Osteocyte (in vitro differentiated cells): ENCODE results near the gene NIPSNAP2. TPM values are rescaled to one million over a fixed set of nuclear protein-coding genes. Genes with fewer than 3 reads are reported as not detected.
A peak's percentile ranks its signal among the peaks of the same experiment; 100 is the strongest.
"Not testable (repeated sequence)": the region's sequence is repeated elsewhere in the genome, so short reads cannot be mapped to it uniquely, and the experiment has no call there.

Experiments used
- DNase-seq: peaks from one replicate; pipeline ENCODE4 v3.0.0; 2021; ENCODE audit warnings: mixed read lengths; ENCODE audit not compliant: unreplicated experiment; ENCODE audit errors: extremely low spot score
- H3K27ac Mint-ChIP-seq: one replicate; pipeline ENCODE4 v1.8.0; 2021; ENCODE audit warnings: mild to moderate bottlenecking, mixed read lengths; ENCODE audit not compliant: unreplicated experiment
- H3K27me3 Mint-ChIP-seq: one replicate; pipeline ENCODE4 v1.8.0; 2021; ENCODE audit warnings: mixed read lengths; ENCODE audit not compliant: unreplicated experiment
- H3K36me3 Mint-ChIP-seq: one replicate; pipeline ENCODE4 v1.8.0; 2021; ENCODE audit warnings: mixed read lengths; ENCODE audit not compliant: unreplicated experiment
- H3K4me1 Mint-ChIP-seq: one replicate; pipeline ENCODE4 v1.8.0; 2021; ENCODE audit warnings: mixed read lengths; ENCODE audit not compliant: unreplicated experiment
- H3K4me3 Mint-ChIP-seq: one replicate; pipeline ENCODE4 v1.8.0; 2021; ENCODE audit warnings: mild to moderate bottlenecking, moderate library complexity, mixed read lengths; ENCODE audit not compliant: unreplicated experiment
- H3K9me3 Mint-ChIP-seq: one replicate; pipeline ENCODE4 v1.8.0; 2021; ENCODE audit warnings: mixed read lengths; ENCODE audit not compliant: unreplicated experiment
- total RNA-seq: library from RNA; stranded (reverse); gene quantifications from 2 replicates; pipeline ENCODE4 v1.2.1, GENCODE V29; 2021
- TF ChIP-seq, protein P1 (sequence below): fragments of 200-600 bp; sonication (generic); IDR thresholded peaks from 2 replicates; pipeline ENCODE4 v1.5.0; 2021; ENCODE audit warnings: antibody characterized with exemption, mild to moderate bottlenecking, moderate library complexity

NIPSNAP2 gene
- total RNA-seq, 1 donor from 2014 or later = 52.9 TPM

DNA sequence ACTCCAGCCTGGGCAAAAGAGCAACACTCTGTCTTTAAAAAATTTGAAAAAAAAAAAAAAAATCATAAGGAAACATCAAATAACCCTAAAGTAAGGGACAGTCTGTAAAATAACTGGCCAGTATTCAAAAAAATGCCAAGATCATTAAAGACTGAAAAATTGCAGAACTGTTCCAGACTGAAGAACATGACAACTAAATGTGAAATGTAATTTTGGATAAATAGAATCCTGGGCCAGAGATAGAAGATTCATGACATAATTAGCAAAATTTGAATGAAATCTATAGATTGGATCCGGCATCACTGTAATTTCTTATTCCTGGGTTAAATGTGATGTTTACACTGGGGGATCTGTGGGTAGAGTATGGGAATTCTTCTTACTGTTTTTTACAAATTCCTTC is 83.9 kb downstream of the NIPSNAP2 start:
- DNase-seq = no peak
- Mint-ChIP-seq H3K4me3 (no peak overlapping the region), H3K4me1 (peaks cover 35% of the 10 kb centered on the region), H3K9me3 (no peaks in the 10 kb centered on the region), H3K36me3 (no peaks in the 10 kb centered on the region), H3K27ac (peak overlapping the region; percentile 64), H3K27me3 (no peaks in the 10 kb centered on the region)
- TF ChIP-seq, protein P1, sequence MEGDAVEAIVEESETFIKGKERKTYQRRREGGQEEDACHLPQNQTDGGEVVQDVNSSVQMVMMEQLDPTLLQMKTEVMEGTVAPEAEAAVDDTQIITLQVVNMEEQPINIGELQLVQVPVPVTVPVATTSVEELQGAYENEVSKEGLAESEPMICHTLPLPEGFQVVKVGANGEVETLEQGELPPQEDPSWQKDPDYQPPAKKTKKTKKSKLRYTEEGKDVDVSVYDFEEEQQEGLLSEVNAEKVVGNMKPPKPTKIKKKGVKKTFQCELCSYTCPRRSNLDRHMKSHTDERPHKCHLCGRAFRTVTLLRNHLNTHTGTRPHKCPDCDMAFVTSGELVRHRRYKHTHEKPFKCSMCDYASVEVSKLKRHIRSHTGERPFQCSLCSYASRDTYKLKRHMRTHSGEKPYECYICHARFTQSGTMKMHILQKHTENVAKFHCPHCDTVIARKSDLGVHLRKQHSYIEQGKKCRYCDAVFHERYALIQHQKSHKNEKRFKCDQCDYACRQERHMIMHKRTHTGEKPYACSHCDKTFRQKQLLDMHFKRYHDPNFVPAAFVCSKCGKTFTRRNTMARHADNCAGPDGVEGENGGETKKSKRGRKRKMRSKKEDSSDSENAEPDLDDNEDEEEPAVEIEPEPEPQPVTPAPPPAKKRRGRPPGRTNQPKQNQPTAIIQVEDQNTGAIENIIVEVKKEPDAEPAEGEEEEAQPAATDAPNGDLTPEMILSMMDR = no peak

DNA sequence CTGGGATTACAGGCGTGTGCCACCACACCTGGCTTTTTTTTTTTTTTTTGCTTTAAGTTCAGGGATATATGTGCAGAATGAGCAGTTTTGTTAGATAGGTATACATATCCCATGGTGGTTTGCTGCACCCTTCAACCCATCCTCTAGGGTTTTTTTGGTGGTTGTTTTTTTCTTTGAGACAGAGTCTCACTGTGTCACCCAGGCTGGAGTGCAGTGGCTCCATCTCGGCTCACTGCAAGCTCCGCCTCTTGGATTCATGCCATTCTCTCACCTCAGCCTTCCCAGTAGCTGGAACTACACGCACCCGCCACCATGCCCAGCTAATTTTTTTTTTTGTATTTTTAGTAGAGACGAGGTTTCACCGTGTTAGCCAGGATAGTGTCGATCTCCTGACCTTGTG is 84.4 kb downstream of the NIPSNAP2 start:
- not testable (repeated sequence) for H3K4me3 Mint-ChIP-seq, DNase-seq, H3K9me3 Mint-ChIP-seq, H3K36me3 Mint-ChIP-seq, H3K27me3 Mint-ChIP-seq
- Mint-ChIP-seq H3K4me1 (peaks cover 37% of the 10 kb centered on the region), H3K27ac (peak overlapping the region; percentile 64)

Other genes starting within 250 kb of the NIPSNAP2 start
- gene SEPTIN14, start 101.8 kb upstream of the NIPSNAP2 start, total RNA-seq = not detected in 2 replicates
- gene ZNF713, start 77.1 kb upstream of the NIPSNAP2 start, total RNA-seq = 4.3 and 4.7 TPM in 2 replicates
- 13.6 and 14.0 TPM in 2 replicates for gene MRPS17, start 12.7 kb upstream of the NIPSNAP2 start, total RNA-seq
- gene PSPH, start 86.9 kb downstream of the NIPSNAP2 start, total RNA-seq = 31.0 and 33.6 TPM in 2 replicates
- gene CCT6A, start 87.2 kb downstream of the NIPSNAP2 start, total RNA-seq = 107 and 109 TPM in 2 replicates
- gene SUMF2, start 99.7 kb downstream of the NIPSNAP2 start, total RNA-seq = 202 and 208 TPM in 2 replicates
- gene PHKG1, start 128.4 kb downstream of the NIPSNAP2 start, total RNA-seq = 0.99 and 1.1 TPM in 2 replicates
- 228 and 237 TPM in 2 replicates for gene CHCHD2, start 141.9 kb downstream of the NIPSNAP2 start, total RNA-seq
- not detected in 2 replicates for gene NUPR2, start 151.8 kb downstream of the NIPSNAP2 start, total RNA-seq